H1 (cell line): ENCODE data around the gene CD14. TPM values are rescaled to one million over a fixed set of nuclear protein-coding genes. Genes with fewer than 3 reads are reported as not detected.

Experiments used
- CTCF ChIA-PET: fragments of 300-600 bp; sonication (Branson Sonifier 250); formaldehyde crosslinking; loops from one replicate; lab custom pipeline; 2021; ENCODE audit not compliant: partially characterized antibody; lab: Charles Lee
- POLR2A ChIA-PET: fragments of 300-600 bp; sonication (Branson Sonifier 250); formaldehyde crosslinking; loops from one replicate; lab custom pipeline; 2021; ENCODE audit warnings: inconsistent platforms; ENCODE audit not compliant: partially characterized antibody; lab: Charles Lee
- DNase-seq, 2 experiments: peaks; one replicate each; pipeline versions ENCODE4 v3.0.0 to v3.0.0-alpha.2; 2010 to 2022; ENCODE audit warnings: low spot score in 2 of 2, low read depth in 1 of 2, mixed read lengths in 1 of 2
- FAIRE-seq: peaks from 2 replicates; lab custom pipeline; 2011; peaks lifted over from hg19 to GRCh38; lab: Jason Lieb, UNC
- H2AFZ ChIP-seq: 2 replicates; pipeline ENCODE4 v1.8.1; 2012; ENCODE audit warnings: low read length, inconsistent platforms
- H2AK5ac ChIP-seq: 2 replicates; pipeline ENCODE4 v1.6.1; 2013; ENCODE audit warnings: low read depth, low read length
- H2BK120ac ChIP-seq: replicated peaks from 2 replicates; pipeline ENCODE3; 2013; ENCODE audit warnings: low read depth, low read length, inconsistent platforms
- H2BK12ac ChIP-seq: 2 replicates; pipeline ENCODE4 v1.6.1; 2013; ENCODE audit warnings: low read depth, low read length
- H2BK15ac ChIP-seq: 2 replicates; pipeline ENCODE4 v1.6.1; 2013; ENCODE audit warnings: low read length
- H2BK20ac ChIP-seq: 2 replicates; pipeline ENCODE4 v1.6.1; 2013; ENCODE audit warnings: low read length
- H2BK5ac ChIP-seq: 2 replicates; pipeline ENCODE4 v1.6.1; 2013; ENCODE audit warnings: low read depth, low read length
- H3K14ac ChIP-seq: 2 replicates; pipeline ENCODE4 v1.6.1; 2013; ENCODE audit warnings: inconsistent platforms; ENCODE audit not compliant: insufficient read length
- H3K18ac ChIP-seq: 2 replicates; pipeline ENCODE4 v1.6.1; 2013; ENCODE audit warnings: low read length; ENCODE audit errors: extremely low read depth
- H3K23ac ChIP-seq: 2 replicates; pipeline ENCODE4 v1.6.1; 2013; ENCODE audit warnings: inconsistent platforms; ENCODE audit not compliant: insufficient read length
- H3K23me2 ChIP-seq: 2 replicates; pipeline ENCODE4 v1.6.1; 2013; ENCODE audit warnings: low read depth, low read length
- H3K27ac ChIP-seq: 2 replicates; pipeline ENCODE4 v1.6.1; 2011; ENCODE audit warnings: low read depth, low read length, inconsistent platforms
- H3K27me3 ChIP-seq, 4 experiments: replicated peaks in 1 of 4; 1 replicate in 1 of 4; 2 replicates in 3 of 4; pipeline versions ENCODE4 v1.6.1 to v1.8.1; 2011 to 2013; ENCODE audit warnings: low read length in 3 of 4, mild to moderate bottlenecking in 3 of 4, inconsistent platforms in 2 of 4, mixed read lengths in 2 of 4, moderate library complexity in 1 of 4; ENCODE audit not compliant: control insufficient read depth in 3 of 4, insufficient read depth in 3 of 4; ENCODE audit errors: extremely low read depth in 1 of 4
- H3K36me3 ChIP-seq, 4 experiments: 2 replicates each; pipeline versions ENCODE4 v1.6.1 to v1.8.1; 2011 to 2013; ENCODE audit warnings: mild to moderate bottlenecking in 4 of 4, low read length in 3 of 4, moderate library complexity in 2 of 4, control low read depth in 1 of 4, inconsistent platforms in 1 of 4; ENCODE audit not compliant: insufficient read depth in 4 of 4, control insufficient read depth in 2 of 4
- H3K4ac ChIP-seq: replicated peaks from 2 replicates; pipeline ENCODE3; 2013; ENCODE audit warnings: low read length, low read depth, mixed read lengths, inconsistent platforms; ENCODE audit not compliant: insufficient read length
- H3K4me1 ChIP-seq, 4 experiments: replicated peaks in 1 of 4; 1 replicate in 1 of 4; 2 replicates in 3 of 4; pipeline versions ENCODE4 v1.6.1 to v1.8.1; 2011 to 2013; ENCODE audit warnings: low read length in 3 of 4, inconsistent platforms in 2 of 4, mixed read lengths in 1 of 4; ENCODE audit not compliant: insufficient read depth in 4 of 4, control insufficient read depth in 3 of 4
- H3K4me2 ChIP-seq, 2 experiments: 2 replicates each; pipeline versions ENCODE4 v1.6.1 to v1.8.1; 2011 to 2013; ENCODE audit warnings: low read depth in 2 of 2, low read length in 2 of 2, control low read depth in 1 of 2, inconsistent platforms in 1 of 2, mild to moderate bottlenecking in 1 of 2; ENCODE audit not compliant: insufficient read depth in 1 of 2
- H3K4me3 ChIP-seq, 4 experiments: fragments of 200-600, 300-600 bp in 1 of 4; sonication (generic), shearing (Covaris generic), sonication (Bioruptor Twin) in 1 of 4; 2 replicates each; pipeline versions ENCODE4 v1.5.1 to v1.8.1; 2011 to 2016; ENCODE audit warnings: low read length in 4 of 4, low read depth in 3 of 4, control low read depth in 2 of 4, inconsistent platforms in 2 of 4, mild to moderate bottlenecking in 2 of 4, mixed read lengths in 1 of 4, moderate library complexity in 1 of 4; ENCODE audit not compliant: insufficient read depth in 2 of 4; ENCODE audit errors: extremely low read depth in 1 of 4
- H3K56ac ChIP-seq: replicated peaks from 2 replicates; pipeline ENCODE3; 2013; ENCODE audit warnings: low read depth, mild to moderate bottlenecking, mixed read lengths, low read length, inconsistent platforms; ENCODE audit not compliant: insufficient read length
- H3K79me1 ChIP-seq: 2 replicates; pipeline ENCODE4 v1.6.1; 2013; ENCODE audit warnings: low read depth, low read length, control low read depth
- H3K79me2 ChIP-seq, 2 experiments: 2 replicates each; pipeline versions ENCODE4 v1.6.1 to v1.8.1; 2012 to 2013; ENCODE audit warnings: low read length in 2 of 2, mild to moderate bottlenecking in 2 of 2, inconsistent platforms in 1 of 2; ENCODE audit not compliant: insufficient read depth in 2 of 2, control insufficient read depth in 1 of 2
- H3K9ac ChIP-seq, 4 experiments: replicated peaks in 1 of 4; 1 replicate in 1 of 4; 2 replicates in 3 of 4; pipeline versions ENCODE4 v1.6.1 to v1.8.1; 2011 to 2013; ENCODE audit warnings: low read depth in 3 of 4, low read length in 3 of 4, control low read depth in 2 of 4, mild to moderate bottlenecking in 2 of 4, moderate library complexity in 2 of 4, inconsistent platforms in 1 of 4; ENCODE audit errors: extremely low read depth in 1 of 4
- H3K9me3 ChIP-seq, 2 experiments: 2 replicates each; pipeline versions ENCODE4 v1.6.1 to v1.8.1; 2012 to 2013; ENCODE audit warnings: mild to moderate bottlenecking in 2 of 2, moderate library complexity in 2 of 2, control low read depth in 1 of 2, inconsistent platforms in 1 of 2, low read depth in 1 of 2, low read length in 1 of 2, mixed read lengths in 1 of 2; ENCODE audit not compliant: insufficient read depth in 2 of 2
- H4K20me1 ChIP-seq, 2 experiments: replicated peaks in 1 of 2; 2 replicates each; pipeline versions ENCODE3 to v1.8.1; 2011 to 2013; ENCODE audit warnings: inconsistent platforms in 2 of 2, low read length in 2 of 2, mild to moderate bottlenecking in 1 of 2; ENCODE audit not compliant: insufficient read depth in 2 of 2, control insufficient read depth in 1 of 2
- H4K5ac ChIP-seq: 2 replicates; pipeline ENCODE4 v1.6.1; 2013; ENCODE audit warnings: low read length, low read depth, mixed read lengths, inconsistent platforms; ENCODE audit not compliant: insufficient read length
- H4K8ac ChIP-seq: 2 replicates; pipeline ENCODE4 v1.8.0; 2013; ENCODE audit warnings: mild to moderate bottlenecking, moderate library complexity, low read length, inconsistent platforms; ENCODE audit not compliant: insufficient read depth; ENCODE audit errors: extremely low read depth
- H4K91ac ChIP-seq: replicated peaks from 2 replicates; pipeline ENCODE3; 2013; ENCODE audit warnings: low read length, mixed read lengths, inconsistent platforms; ENCODE audit not compliant: insufficient read length
- ASH2L ChIP-seq: fragments of 200-600, 300-600 bp; sonication (generic); IDR thresholded peaks from one replicate; pipeline ENCODE4 v1.7.1; 2017; ENCODE audit warnings: low read length
- CHD1 ChIP-seq: IDR thresholded peaks from 2 replicates; pipeline ENCODE4 v1.6.1; 2012; ENCODE audit warnings: low read depth, low read length, improper control_type of control experiment
- CHD2 ChIP-seq: IDR thresholded peaks from 2 replicates; pipeline ENCODE4 v1.6.1; 2012; ENCODE audit warnings: low read length, improper control_type of control experiment
- KDM4A ChIP-seq: IDR thresholded peaks from one replicate; pipeline ENCODE4 v1.7.1; 2012; ENCODE audit warnings: low read depth, mild to moderate bottlenecking, moderate library complexity, low read length, inconsistent platforms; ENCODE audit not compliant: severe bottlenecking
- KDM5A ChIP-seq: fragments of 200-600 bp; IDR thresholded peaks from 2 replicates; pipeline ENCODE4 v1.7.1; 2012; ENCODE audit warnings: mild to moderate bottlenecking, low read length, inconsistent platforms, mixed read lengths
- POLR2AphosphoS5 ChIP-seq: IDR thresholded peaks from 2 replicates; pipeline ENCODE4 v1.6.1; 2011; ENCODE audit warnings: low read depth, low read length
- SAP30 ChIP-seq: fragments of 300-600 bp; sonication (generic); IDR thresholded peaks from 2 replicates; pipeline ENCODE4 v1.7.1; 2012; ENCODE audit warnings: low read length, moderate library complexity, mild to moderate bottlenecking, inconsistent platforms; ENCODE audit not compliant: insufficient read depth, insufficient replicate concordance
- SRF ChIP-seq: IDR thresholded peaks from 2 replicates; pipeline ENCODE4 v1.6.1; 2011; ENCODE audit warnings: mild to moderate bottlenecking, low read depth, low read length, moderate library complexity
- TCF12 ChIP-seq: IDR thresholded peaks from 2 replicates; pipeline ENCODE4 v1.6.1; 2011; ENCODE audit warnings: low read depth, mild to moderate bottlenecking, low read length
- YY1 ChIP-seq: IDR thresholded peaks from 2 replicates; pipeline ENCODE4 v1.6.1; 2011; ENCODE audit warnings: low read depth, mild to moderate bottlenecking, low read length
- WGBS, 2 experiments: shearing (Covaris generic) in 1 of 2; methylation state at CpG; one replicate each; pipeline versions ENCODE4 v1.1.6 to v1.1.7; 2013 to 2015; ENCODE audit warnings: low lambda C conversion rate in 2 of 2, mixed read lengths in 2 of 2, inconsistent platforms in 1 of 2, low coverage in 1 of 2, missing lambda C conversion rate in 1 of 2; ENCODE audit not compliant: insufficient replicate concordance in 2 of 2, insufficient coverage in 1 of 2, insufficient read length in 1 of 2; ENCODE audit errors: extremely low coverage in 1 of 2, missing lambda C conversion rate in 1 of 2; 5-methylcytosine and 5-hydroxymethylcytosine counted together
- polyA plus RNA-seq, 7 experiments: library from polyadenylated mRNA; depleted of rRNA in 3 of 7; stranded (reverse) in 5 of 7; unstranded in 2 of 7; fragments of >200 nt in 5 of 7; fragments of 200-250 nt in 2 of 7; gene quantifications; 1 replicate in 5 of 7; 2 replicates in 1 of 7; 4 replicates in 1 of 7; pipeline versions ENCODE4 v1.2.1 to v1.2.3, GENCODE V29; 2011 to 2013; ENCODE audit warnings: missing spikeins in 2 of 7, mixed read lengths in 2 of 7
- total RNA-seq: library from RNA; stranded (reverse); fragmentation: NEBNext Ultra II Directional; extraction: Animal tissue kit (Norgen Biotek cat#: 25700); gene quantifications from 2 replicates; pipeline ENCODE4 v1.2.1, GENCODE V29; 2021
- TF ChIP-seq, protein P1 (sequence below): IDR thresholded peaks from 2 replicates; pipeline ENCODE4 v1.6.1; 2012; ENCODE audit warnings: inconsistent platforms

Gene CD14
- total and polyA plus RNA-seq, 2 of the 8 experiments (the other 6 are each of a cell fraction or from before 2014, with no cell fraction given), result 0.15 TPM; not detected in 1

DNA sequence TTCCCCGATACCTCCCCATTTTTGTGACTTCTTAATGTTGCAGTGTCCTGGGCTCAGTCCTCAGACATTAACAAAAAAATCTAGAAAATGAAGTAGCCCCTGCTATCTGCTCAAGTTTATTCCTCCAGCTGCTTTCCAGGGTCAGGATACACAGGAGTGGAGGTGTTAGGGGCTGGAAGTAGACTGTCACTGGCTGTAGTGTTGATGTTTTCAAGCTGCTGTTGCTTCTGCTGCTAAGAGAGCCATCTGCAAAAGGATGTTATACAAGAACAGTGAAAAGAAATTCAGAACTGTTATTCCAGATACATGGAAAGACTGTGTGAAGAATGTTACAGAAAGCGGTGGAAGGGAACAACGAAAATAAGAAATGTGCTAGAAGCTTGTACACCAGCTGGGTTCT is 10.7 kb downstream of the CD14 start:
- FAIRE-seq, result no peak
- POLR2A ChIA-PET, result no interaction called here
- Histone ChIP-seq H3K14ac (no peak overlapping the region), H3K23me2 (no peaks in the 10 kb centered on the region), H2BK15ac (no peak overlapping the region), H2BK5ac (no peak overlapping the region), H3K4ac (no peak overlapping the region), H2BK20ac (no peak overlapping the region), H3K56ac (no peak overlapping the region), H3K27ac (no peak overlapping the region), H4K8ac (no peak overlapping the region), H3K4me2 (no peak overlapping the region), H4K5ac (no peak overlapping the region), H3K79me1 (no peaks in the 10 kb centered on the region), H3K18ac (no peak overlapping the region), H3K36me3 (no peaks in the 10 kb centered on the region), H2BK120ac (no peak overlapping the region), H3K79me2 (no peaks in the 10 kb centered on the region), H2BK12ac (no peak overlapping the region), H3K9me3 (peaks cover 22 to 34% of the 10 kb centered on the region in 2 experiments), H3K4me1 (no peaks in the 10 kb centered on the region), H2AFZ (no peak overlapping the region), H4K91ac (no peak overlapping the region), H3K4me3 (no peak overlapping the region), H4K20me1 (no peaks in the 10 kb centered on the region), H3K9ac (no peak overlapping the region), H3K27me3 (no peaks in the 10 kb centered on the region), H3K23ac (no peak overlapping the region), H2AK5ac (no peak overlapping the region)
- CTCF ChIA-PET, result interaction anchor here (0.6 to 1.5 kb wide), 2 partner anchors 16 kb away, joined by 3 read pairs; no protein-coding TSS in a partner anchor
- no peak for TF ChIP-seq KDM5A
- no peak for TF ChIP-seq POLR2AphosphoS5
- TF ChIP-seq ASH2L, result no peak
- TF ChIP-seq SAP30, result no peak
- no peak for TF ChIP-seq CHD2
- TF ChIP-seq CHD1, result no peak
- TF ChIP-seq SRF, result no peak
- no peak for TF ChIP-seq KDM4A
- TF ChIP-seq YY1, result no peak
- TF ChIP-seq, protein P1, sequence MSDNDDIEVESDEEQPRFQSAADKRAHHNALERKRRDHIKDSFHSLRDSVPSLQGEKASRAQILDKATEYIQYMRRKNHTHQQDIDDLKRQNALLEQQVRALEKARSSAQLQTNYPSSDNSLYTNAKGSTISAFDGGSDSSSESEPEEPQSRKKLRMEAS, result no peak
- no peak for TF ChIP-seq TCF12
- 92% methylated on average over 3 of the region's 3 CpGs; no CpG with 5 or more reads in 1 of the 2 experiments for WGBS, 2 experiments
- DNase-seq, result no peak
